IPS-NIHi11 (cell line): ENCODE results near the gene SCP2D1.
A peak's percentile ranks its signal among the peaks of the same experiment; 100 is the strongest.
"Not testable (repeated sequence)": the region's sequence is repeated elsewhere in the genome, so short reads cannot be mapped to it uniquely, and the experiment has no call there.

Source experiments
- DNase-seq: peaks from one replicate; pipeline ENCODE4 v3.0.0; 2012; ENCODE audit warnings: mixed read lengths, low spot score

The SCP2D1 gene

GRCh38 chr20:18813483-18813882 is at the start of gene SCP2D1:
SCP2D1 (plus strand) TSS chr20:18813783; CDS start chr20:18813816, 33 bp downstream.
- no peak for DNase-seq

DNA sequence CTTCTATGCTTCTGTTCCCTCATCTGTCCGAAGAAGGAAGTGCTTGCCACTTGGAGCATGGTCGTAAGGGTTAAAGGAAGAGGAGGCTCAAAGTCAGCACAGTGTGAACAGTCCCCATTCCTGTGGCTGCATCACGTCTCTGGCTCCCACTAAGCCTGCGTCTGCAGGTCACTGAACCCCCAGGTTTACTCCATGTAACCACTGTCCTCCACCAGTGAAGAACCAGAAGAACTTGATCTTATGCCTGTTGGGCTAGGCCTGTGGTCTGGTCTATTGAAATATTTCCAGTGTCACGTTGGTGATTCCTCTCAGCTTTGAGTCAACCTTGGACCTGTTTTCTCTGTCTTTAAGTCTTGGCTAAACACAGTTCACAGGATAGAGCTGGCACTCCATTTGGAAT is 45.9 kb upstream of the SCP2D1 start:
- DNase-seq: no peak

DNA sequence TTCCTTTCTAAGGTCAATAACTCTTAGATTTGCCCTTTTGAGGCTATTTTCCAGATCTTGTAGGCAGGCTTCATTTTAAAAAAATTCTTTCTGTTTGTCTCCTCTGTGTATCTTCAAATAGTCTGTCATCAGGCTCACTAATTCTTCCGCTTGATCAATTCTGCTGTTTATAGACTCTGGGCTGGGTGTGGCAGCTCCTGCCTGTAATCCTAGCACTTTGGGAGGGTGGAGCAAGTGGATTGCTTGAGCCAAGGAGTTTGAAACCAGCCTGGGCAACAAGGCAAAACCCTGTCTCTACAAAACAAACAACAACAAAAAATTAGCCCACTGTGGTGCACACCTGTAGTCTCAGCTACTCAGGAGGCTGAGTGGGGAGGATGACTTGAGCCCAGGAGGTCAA is 40.0 kb upstream of the SCP2D1 start:
- no peak for DNase-seq

DNA sequence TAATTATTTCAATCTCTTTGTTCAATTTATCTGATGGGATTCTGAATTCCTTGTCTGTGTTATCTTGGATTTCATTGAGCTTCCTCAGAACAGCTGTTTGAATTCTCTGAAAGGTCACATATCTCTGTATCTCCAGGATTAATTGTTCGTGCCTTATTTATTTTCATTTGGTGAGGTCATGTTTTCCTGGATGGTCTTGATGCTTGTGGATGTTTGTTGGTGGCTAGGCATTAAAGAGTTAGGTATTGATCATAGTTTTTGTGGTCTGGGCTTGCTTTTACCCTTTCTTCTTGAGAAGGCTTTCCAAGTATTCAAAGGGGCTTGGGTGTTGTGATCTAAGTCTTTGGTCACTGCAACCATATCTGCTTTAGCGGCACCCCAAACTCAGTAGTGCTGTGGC is 39.4 kb upstream of the SCP2D1 start:
- no peak for DNase-seq

GRCh38 chr20:18775633-18776032 is 38.0 kb upstream of the SCP2D1 start:
- no peak for DNase-seq

DNA sequence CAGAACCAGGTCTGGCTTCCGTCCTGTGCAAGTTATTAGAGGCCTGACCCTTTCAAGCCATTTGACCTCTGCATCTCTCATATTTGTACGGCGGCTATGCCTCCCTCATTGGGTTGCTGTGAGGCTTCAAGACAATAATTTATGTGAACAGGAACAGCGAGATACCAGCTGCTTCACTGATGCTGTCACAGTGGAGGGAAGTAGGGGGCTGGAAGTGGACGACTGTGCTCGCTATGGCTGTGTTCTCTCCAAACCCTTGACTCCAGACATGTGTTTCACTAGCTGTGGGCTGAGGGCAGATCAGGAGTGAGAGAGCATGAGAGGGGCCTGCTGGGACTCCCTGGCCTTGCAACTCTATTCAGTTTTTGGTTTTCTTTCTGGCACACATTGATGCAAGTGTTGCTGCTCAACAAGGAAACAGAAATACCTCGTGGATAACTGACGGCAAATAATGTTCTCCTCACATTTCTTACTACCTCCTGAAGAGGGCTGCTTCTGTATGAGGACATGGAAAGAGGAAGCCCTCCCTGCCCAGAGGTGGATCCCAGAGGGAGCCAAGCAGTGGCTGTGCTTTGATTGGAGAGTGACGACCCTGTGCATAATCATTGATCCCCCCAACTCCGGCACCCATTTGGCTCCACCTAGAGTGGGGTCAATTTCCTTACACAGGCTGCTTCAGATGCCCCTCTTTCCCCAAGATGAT is 34.7 kb upstream of the SCP2D1 start:
- DNase-seq: peak; percentile 27

GRCh38 chr20:18780385-18781130 is 33.0 kb upstream of the SCP2D1 start:
- no peak for DNase-seq

DNA sequence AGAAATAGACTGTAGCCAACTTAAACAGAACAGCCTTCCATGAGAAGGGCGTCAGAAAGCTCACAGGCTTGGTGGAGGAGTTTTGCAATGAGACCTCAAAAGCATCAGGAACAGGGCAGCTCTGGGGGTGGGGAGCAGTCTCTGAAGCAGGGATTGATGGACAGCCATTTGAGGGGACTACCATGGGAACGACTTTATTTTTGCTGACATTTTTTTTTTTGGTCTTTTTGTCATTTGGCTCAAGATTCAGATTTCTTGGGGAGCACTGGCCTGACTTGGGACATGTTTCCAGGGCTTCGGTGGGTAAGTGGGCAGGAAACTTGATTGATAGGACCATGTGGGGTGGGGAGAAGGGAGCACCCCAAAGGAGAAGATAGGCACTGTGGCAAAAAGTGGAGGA is 32.1 kb upstream of the SCP2D1 start:
- DNase-seq: no peak

GRCh38 chr20:18783385-18783959 is 30.1 kb upstream of the SCP2D1 start:
- no peak for DNase-seq

- not testable (repeated sequence) for DNase-seq
These were observed 26.5 kb upstream of the SCP2D1 start for GRCh38 chr20:18787046-18787445.

DNA sequence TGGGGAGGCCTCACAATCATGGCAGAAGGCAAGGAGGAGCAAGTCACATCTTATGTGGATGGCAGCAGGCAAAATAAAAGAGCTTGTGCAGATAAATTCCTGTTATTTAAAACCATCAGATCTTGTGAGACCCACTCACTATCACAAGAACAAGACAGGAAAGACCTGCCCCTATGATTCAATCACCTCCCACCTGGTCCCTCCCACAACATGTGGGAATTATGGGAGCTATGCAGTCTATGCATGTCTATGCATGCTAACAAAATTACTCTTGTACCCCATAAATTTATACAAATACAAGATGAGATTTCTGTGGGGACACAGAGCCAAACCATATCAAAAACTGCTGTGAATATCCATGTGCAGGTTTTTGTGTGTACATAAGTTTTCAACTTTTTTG is 25.6 kb upstream of the SCP2D1 start:
- DNase-seq: no peak

GRCh38 chr20:18790787-18791186 is 22.8 kb upstream of the SCP2D1 start:
- no peak for DNase-seq

DNA sequence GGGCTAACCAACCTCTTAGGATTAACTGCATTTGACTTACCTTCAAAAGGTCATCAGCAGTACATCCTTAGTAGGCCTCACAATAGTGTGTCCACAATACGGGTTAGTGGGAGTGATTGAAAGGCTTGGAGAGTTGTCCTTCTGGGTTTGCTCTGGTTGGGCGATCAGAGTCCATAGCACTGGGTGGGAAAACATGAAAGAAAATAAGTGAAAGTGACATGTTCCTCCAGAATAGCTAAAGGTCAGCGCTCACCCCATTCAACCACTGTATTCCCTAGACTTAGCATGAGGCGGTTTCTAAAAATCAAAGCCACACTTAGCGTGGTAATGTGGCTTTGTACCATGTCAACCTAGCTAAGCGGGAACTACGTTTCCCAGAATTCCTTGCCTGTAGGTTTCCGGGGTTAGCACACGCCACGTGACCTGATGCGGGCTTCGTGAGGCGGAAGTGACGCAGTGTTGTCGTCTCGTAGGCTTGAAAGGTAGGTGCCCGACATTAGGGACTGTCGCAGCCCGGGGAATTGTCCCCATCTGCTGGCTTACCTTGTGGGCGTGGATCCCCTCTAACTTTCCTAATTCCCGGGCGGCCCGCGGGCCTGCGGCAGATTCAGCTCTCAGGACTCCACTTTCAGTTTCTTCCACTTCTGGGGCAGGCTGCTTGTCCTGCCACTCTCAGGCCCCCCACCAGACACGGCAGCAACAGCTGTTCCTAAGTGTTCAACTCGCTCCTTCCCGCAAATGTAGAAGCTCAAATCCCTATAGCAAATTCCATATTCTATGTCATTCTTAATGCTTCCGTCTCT is 19.8 kb upstream of the SCP2D1 start:
- DNase-seq: peak; percentile 91

DNA sequence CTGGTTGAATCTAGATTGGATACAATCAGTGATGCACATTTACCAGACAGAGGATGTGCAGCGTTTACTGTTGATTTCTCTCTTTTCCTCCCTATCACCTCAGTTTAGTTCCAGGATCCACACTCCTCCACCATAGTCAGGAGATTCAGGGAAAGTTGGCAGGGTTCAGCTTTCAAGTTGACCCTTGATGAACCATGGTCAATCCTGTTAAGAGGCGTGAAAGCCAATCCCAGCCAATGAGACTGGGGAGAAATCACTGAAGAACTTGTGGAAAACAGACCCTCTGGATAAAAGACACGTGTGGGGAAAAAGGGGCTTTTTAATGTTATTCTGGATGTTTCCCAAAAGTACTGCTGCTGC is 19.2 kb upstream of the SCP2D1 start:
- no peak for DNase-seq

DNA sequence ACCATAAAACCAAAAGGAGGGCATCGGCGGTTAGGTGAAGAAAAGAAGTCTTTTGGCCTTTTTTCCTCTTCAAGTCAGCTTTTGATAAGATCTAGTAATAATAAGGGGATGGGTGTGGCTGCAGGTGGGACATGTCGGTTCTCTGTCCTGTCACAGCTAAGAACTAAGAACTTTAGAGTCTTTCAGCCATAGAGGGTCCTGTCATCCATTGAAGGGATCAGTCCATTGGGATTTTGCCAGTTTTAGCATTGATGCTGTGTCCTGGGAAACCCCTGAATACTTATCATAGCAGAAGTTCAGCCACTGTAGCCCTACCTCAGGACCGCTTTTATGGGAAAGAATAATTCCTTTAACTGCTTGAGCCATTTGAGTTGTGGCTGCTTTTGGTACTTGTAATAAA is 18.2 kb upstream of the SCP2D1 start:
- DNase-seq: no peak

DNA sequence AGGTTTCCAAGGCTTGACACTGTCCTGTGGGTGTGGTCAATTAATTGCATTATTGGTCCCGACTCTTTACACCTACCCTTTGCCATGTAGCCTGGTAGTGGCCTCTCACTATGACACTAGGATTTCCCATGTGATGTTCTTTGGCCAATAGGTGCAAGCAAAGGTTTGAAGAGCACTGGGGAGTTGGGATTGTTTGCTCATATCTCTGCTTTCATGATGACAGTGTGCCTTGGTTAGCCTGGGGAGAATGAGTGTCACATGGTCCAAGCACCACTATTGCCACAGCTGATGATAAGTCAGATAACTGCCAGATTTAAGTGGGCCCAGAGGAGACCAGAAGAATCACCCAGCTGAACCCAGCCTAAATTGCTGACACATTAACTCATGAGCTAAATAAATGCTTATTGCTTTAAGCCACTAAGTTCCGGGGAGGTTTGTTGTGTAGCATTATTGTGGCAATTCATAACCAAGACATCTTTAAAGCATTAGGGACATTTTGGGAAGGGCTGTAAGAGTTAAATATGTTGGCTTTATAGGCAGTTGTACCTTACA is 17.2 kb upstream of the SCP2D1 start:
- no peak for DNase-seq

- no peak for DNase-seq
These were observed 12.1 kb upstream of the SCP2D1 start for GRCh38 chr20:18801516-18801915.

DNA sequence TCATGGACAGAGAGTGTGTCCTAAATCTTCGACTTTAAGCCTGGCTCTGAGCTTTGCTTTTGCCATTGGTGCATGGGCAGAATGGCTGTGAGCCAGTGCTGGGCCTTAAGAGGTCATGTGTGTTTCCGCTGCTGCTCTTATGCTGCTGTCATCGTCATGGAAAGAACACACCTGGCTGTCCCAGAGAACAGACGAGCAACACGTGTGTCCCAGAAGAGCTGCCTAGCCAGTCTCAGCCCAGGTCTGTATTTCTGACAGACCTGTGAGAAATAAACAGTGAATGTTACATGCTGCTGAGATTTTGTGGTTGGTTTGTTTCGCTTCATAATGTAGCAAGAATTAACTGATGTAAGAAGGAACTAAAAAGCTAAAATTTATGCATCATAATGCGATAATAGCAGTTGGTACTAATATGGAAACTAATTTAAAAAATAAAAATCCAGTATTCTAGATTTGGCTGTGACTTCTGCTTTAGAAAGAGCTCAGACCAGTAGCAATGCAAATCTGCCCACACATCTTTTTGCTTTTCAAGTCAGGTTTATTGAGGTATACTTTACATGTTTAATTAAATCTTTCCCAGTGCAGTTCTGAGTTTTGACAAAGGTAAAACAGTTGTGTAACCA is 11.5 kb upstream of the SCP2D1 start:
- no peak for DNase-seq

- no peak for DNase-seq
These were observed 7.7 kb upstream of the SCP2D1 start for GRCh38 chr20:18805881-18806280.

GRCh38 chr20:18808712-18809111 is 4.9 kb upstream of the SCP2D1 start:
- DNase-seq: no peak

DNA sequence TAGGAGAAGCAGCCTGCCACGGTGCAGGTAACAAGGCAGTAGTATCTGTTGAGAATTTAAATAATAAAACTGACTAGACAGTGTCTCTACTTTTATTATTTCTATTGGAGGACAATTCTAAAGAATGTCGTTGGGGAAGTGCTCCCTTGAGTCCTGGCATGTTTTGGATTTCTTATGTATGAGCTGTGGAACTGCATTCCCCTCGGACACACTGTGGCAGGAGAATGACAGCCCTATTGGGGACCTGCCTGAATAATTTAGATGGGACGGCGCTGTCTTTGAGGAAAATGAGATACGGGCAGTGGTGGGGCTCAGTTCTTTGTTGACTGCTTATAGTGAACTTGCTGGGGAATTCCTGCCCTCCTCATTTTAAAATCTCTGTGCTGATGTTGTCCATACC is 2.4 kb upstream of the SCP2D1 start:
- DNase-seq: no peak

DNA sequence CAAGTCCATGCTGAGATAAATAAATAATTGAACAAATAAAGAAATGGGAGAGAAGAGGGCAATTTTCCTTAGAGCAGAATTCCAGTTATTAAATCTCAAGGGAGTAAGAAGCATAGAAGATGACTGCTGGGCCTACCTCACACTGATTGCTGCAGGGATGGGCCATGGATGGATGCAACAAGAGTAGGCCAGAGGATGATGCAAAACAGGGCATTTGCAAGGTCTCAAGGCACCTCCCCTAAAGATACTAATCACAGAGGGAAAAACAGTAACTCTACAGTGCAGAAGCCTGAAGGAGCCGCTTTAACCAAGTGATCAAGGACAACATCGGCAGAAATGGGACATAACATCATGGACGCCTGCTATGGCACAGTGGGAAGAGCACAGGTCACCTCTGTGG is 1.7 kb upstream of the SCP2D1 start:
- DNase-seq: no peak
